ENCODE results near the gene VBP1.

The VBP1 gene

GRCh38 chrX:155235891-155236290 is 19.6 kb downstream of the VBP1 start:
- no peak for TF ChIP-seq CTCF (IDR thresholded peaks at IDR 0.05; ENCODE audit: extremely low read depth, insufficient read depth, missing control alignments)
- in situ Hi-C loops (cut with MboI; ENCODE audit: low pct_unique_long_range_greater_than_20kb, low sequenced_read_pairs, unreplicated experiment): no loop called here
- DNase-seq (ENCODE audit: low spot score): no peak

- no peak for TF ChIP-seq CTCF (IDR thresholded peaks at IDR 0.05; ENCODE audit: extremely low read depth, insufficient read depth, missing control alignments)
- in situ Hi-C loops (cut with MboI; ENCODE audit: low pct_unique_long_range_greater_than_20kb, low sequenced_read_pairs, unreplicated experiment): no loop called here
- no peak for DNase-seq (ENCODE audit: low spot score)
Measured at GRCh38 chrX:155237719-155238118, 21.5 kb downstream of the VBP1 start.

DNA sequence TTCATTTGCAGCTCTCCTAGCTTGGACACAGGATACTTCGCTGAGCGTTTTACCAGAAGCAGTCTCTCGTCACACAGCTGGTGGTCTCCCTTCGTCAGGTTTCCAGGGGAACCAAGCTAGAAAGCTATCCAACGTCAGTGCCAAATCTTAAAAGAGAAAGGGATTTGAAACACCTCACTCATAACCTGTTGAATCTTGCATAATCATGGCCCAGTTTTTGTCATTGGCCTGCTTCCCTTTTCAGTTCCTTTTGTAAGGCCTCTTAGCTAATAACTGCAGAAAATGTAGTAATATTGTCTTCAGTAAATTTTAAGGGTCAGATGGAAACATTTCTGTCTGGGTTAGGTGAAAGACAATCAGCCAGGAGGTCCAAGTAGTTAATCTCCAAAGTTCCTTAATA is 26.0 kb downstream of the VBP1 start:
- no peak for TF ChIP-seq CTCF (IDR thresholded peaks at IDR 0.05; ENCODE audit: extremely low read depth, insufficient read depth, missing control alignments)
- in situ Hi-C loops (cut with MboI; ENCODE audit: low pct_unique_long_range_greater_than_20kb, low sequenced_read_pairs, unreplicated experiment): no loop called here
- no peak for DNase-seq (ENCODE audit: low spot score)

GRCh38 chrX:155246748-155247147 is 30.5 kb downstream of the VBP1 start:
- in situ Hi-C loops (cut with MboI; ENCODE audit: low pct_unique_long_range_greater_than_20kb, low sequenced_read_pairs, unreplicated experiment): no loop called here
- TF ChIP-seq CTCF (IDR thresholded peaks at IDR 0.05; ENCODE audit: extremely low read depth, insufficient read depth, missing control alignments): no peak
- no peak for DNase-seq (ENCODE audit: low spot score)

DNA sequence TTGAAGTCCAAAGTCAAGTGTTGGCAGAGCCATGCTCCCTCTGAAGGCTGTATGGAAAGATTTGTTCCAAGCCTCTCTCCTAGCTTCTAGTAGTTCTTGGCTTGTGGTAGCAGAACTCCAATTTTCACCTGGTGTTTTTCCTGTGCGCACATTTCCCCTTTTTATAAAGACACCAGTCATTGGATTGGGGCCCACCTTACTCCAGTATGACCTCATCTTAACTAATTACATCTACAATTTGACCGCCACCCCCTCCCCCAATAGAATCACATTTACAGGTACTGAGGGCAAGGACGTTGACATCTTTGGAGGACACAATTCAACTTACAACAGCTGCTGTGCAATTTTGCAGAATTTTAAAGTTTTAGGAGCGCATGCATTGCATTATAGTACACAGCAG is 31.2 kb downstream of the VBP1 start:
- no peak for TF ChIP-seq CTCF (IDR thresholded peaks at IDR 0.05; ENCODE audit: extremely low read depth, insufficient read depth, missing control alignments)
- in situ Hi-C loops (cut with MboI; ENCODE audit: low pct_unique_long_range_greater_than_20kb, low sequenced_read_pairs, unreplicated experiment): no loop called here
- DNase-seq (ENCODE audit: low spot score): no peak

GRCh38 chrX:155251391-155251790 is 35.1 kb downstream of the VBP1 start:
- in situ Hi-C loops (cut with MboI; ENCODE audit: low pct_unique_long_range_greater_than_20kb, low sequenced_read_pairs, unreplicated experiment): no loop called here
- DNase-seq (ENCODE audit: low spot score): no peak
- no peak for TF ChIP-seq CTCF (IDR thresholded peaks at IDR 0.05; ENCODE audit: extremely low read depth, insufficient read depth, missing control alignments)

DNA sequence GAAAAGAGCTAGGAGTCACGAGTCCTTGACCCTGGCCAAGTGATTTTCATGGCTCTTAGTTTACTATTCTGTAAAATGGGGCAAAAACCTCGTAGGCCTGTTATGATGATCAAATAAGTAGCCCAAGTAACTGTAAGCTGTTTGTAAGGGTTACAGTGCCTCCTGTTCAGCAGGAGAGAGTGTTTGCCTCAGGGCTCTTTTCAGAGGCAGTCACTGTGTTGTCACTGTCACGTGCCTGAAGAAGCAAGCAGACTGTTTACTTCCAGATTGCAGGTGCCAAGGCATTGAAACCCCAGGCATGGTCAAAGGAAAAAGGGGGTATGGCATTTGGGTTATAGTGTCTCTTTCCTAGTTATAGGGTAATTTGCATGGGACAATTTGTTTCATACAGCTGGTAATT is 43.5 kb downstream of the VBP1 start:
- in situ Hi-C loops (cut with MboI; ENCODE audit: low pct_unique_long_range_greater_than_20kb, low sequenced_read_pairs, unreplicated experiment): no loop called here
- no peak for TF ChIP-seq CTCF (IDR thresholded peaks at IDR 0.05; ENCODE audit: extremely low read depth, insufficient read depth, missing control alignments)
- no peak for DNase-seq (ENCODE audit: low spot score)

All from GM13977 (cell line).